ENCODE data around the gene MAP2K3. TPM values are rescaled to one million over a fixed set of nuclear protein-coding genes. Genes with fewer than 3 reads are reported as not detected.

MAP2K3 gene
- total RNA-seq, 1 experiment from 2014 or later, result 14.7 TPM

DNA sequence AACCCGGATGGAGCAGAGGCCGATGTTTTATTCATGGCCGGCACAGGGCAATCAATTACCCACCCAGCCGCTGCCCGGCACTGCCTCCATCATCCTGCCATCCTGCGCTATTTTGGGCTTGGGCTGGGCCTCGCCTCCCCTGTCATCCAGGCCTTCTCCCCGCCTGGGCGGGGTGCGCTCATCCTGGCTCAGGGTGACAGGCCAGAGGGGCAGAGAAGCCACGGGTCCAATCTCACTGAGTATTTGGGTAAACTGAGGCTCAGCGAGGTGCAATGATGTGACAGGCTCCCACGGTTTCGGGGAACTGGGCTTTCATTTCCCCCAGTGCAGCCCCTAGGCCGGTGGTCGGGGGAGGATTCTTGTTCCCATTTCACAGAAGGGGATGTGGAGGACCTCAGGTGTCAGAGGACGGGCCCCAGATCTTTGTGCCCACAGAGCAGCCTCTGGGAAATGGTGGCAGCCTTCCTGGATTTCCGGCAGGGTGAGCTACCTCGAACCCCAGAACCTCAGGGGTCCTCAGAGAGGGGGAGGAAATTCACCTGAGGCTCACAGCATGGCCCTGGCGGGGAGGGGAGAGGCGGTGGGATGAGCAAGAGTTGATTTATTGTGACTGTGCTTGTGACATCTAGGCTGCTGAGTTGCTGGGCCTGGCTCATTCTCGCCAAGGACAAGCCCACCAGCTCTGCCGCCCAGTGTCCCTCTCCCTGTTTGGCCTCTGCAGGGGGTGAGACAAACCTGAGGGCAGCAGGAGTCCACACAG lies 67.9 kb downstream of the MAP2K3 start:
- DNase-seq (ENCODE audit: low read depth in 1 of 2, low spot score in 2 of 2), result no peak
- H3K27me3 ChIP-seq (replicated peaks), result no peaks in the 10 kb centered on the region

DNA sequence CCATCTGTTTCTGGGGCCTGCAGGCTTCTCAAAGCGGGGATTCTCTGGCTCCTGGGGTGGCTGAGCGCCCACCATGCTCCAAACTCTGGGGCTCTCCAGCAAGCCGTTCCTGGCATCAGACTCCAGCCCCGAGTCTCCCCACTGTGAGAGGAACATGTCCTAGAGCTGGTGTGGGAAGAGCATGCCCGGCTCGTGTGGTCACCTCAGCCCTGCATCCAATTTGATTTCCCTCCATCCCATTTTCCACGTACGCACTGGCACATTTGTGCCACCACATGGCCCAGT lies 68.4 kb downstream of the MAP2K3 start:
- H3K27me3 ChIP-seq (replicated peaks), result no peaks in the 10 kb centered on the region
- H3K9me3 ChIP-seq (replicated peaks), result no peaks in the 10 kb centered on the region
- H3K36me3 ChIP-seq, result no peaks in the 10 kb centered on the region
- H3K4me3 ChIP-seq, result no peak overlapping the region
- no peaks in the 10 kb centered on the region for H3K4me1 ChIP-seq (replicated peaks)
- no peak for DNase-seq (ENCODE audit: low read depth in 1 of 2, low spot score in 2 of 2)
- no peak overlapping the region for H3K27ac ChIP-seq

More for the DNA sequence above, 67.9 kb downstream of the MAP2K3 start:
- Histone ChIP-seq H3K4me1 (replicated peaks) (no peaks in the 10 kb centered on the region), H3K27ac (no peak overlapping the region), H3K9me3 (replicated peaks) (no peaks in the 10 kb centered on the region), H3K36me3 (no peaks in the 10 kb centered on the region), H3K4me3 (no peak overlapping the region)

DNA sequence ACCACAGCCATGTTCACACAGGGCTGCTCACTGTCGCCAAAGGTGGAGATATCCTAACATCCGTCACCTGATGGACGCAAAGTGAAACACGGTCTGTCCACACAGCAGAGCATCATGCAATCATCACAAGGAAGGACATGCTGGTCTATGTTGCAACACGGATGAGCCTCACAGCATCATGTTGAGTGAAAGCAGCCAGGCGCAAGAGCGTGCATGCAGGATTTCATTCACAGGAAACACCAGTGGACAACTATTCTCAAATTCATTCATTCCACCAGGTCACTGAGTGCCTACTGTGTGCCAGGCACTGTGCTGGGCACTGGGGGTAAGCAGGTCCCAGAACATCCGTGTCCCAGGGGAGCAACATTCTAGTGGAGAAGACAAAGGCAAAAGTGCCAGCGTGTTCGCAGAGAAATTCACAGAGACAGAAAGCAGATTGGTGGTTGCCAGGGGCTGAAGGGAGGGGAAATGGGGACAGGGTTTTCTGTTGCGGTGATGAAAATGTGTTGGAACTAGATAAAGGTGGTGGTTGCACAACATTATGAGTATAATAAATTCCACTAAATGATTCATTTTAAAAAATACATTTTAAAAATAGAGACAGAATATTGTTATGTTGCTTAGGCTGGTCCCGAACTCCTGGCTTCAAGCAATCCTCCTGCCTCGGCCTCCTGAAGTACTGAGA lies 69.0 kb downstream of the MAP2K3 start:
- no peak for DNase-seq (ENCODE audit: low read depth in 1 of 2, low spot score in 2 of 2)
- Histone ChIP-seq H3K9me3 (replicated peaks) (no peaks in the 10 kb centered on the region), H3K27me3 (replicated peaks) (no peaks in the 10 kb centered on the region), H3K4me3 (no peak overlapping the region), H3K27ac (no peak overlapping the region), H3K4me1 (replicated peaks) (no peaks in the 10 kb centered on the region), H3K36me3 (no peaks in the 10 kb centered on the region)

DNA sequence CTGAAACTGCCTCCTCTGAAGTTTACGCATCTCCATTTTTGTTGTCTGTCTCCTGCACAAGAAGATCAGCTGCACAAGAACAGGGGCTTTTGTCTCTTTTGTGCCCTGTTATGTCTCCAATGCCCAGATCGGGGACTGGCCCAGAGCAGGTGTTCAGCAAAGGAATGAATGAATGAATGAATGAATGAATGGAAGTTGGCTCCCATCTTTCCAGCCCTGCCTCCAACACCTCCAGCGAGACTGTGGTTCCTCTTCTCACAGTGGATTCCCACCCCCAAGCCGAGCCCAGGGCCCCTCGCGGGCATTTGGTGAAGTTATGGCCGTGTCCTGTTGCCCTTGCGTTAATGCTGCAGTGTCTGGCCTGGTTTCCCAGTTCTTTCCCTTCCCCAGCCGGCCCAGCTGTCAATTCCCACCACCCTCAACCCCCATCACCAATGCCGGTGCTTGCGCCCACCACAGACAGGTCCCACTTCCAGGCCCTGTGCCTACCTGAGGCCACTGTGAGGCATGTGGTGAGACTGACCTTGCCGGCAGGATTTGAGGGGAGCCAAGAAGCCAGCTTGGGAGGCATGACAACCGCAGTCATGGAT lies 70.4 kb downstream of the MAP2K3 start:
- no peaks in the 10 kb centered on the region for H3K27me3 ChIP-seq (replicated peaks)
- no peaks in the 10 kb centered on the region for H3K4me1 ChIP-seq (replicated peaks)
- H3K9me3 ChIP-seq (replicated peaks), result no peaks in the 10 kb centered on the region
- no peaks in the 10 kb centered on the region for H3K36me3 ChIP-seq
- no peak overlapping the region for H3K4me3 ChIP-seq
- H3K27ac ChIP-seq, result no peak overlapping the region
- no peak for DNase-seq (ENCODE audit: low read depth in 1 of 2, low spot score in 2 of 2)

DNA sequence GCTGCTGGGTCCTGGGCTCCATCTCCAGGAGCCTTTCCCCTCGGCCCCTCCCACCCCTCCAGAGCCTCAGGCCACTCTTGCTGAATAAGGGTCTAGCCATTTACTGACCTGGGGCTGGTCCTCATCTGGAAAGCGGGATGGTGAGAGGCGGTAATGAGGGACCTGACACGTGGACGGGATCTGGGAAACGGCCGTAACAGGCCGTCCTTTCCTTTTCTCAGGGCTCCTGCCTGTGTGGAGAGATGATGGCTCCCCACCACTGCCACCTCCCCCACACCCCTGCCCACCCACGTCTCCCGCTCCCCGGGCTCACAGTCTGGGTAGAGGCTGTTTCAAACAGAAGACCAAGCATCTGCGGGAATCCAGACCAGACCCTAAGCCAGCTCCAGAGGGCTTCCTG lies 71.1 kb downstream of the MAP2K3 start:
- Histone ChIP-seq H3K27ac (no peak overlapping the region), H3K36me3 (no peaks in the 10 kb centered on the region), H3K4me1 (replicated peaks) (no peaks in the 10 kb centered on the region), H3K4me3 (no peak overlapping the region), H3K27me3 (replicated peaks) (no peaks in the 10 kb centered on the region), H3K9me3 (replicated peaks) (no peaks in the 10 kb centered on the region)
- DNase-seq (ENCODE audit: low read depth in 1 of 2, low spot score in 2 of 2), result no peak

DNA sequence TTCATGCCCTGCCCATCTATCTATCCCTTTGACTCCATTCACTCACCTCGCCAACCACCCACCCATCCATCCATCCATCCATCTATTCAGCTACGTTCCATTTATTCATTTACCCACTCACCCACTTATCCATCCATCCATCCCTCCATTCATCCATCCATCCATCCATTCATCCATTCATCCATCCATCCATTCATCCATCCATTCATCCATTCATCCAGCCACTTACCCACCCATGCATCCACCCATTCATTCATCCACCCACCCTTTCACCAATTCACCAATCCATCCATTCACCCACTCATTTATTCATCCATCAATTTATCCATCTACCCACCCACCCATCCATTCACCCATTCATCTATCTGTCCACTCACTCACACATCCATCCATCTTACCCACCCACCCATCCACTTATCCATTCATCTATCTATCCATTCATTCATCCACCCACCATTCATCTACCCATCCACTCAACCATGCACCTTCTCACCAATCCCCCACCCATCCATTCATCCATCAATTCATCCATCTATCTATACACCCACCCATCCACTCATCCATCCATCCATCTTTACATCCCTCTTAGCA lies 72.1 kb downstream of the MAP2K3 start:
- Histone ChIP-seq H3K36me3 (no peaks in the 10 kb centered on the region), H3K27ac (no peak overlapping the region), H3K9me3 (replicated peaks) (no peaks in the 10 kb centered on the region), H3K4me1 (replicated peaks) (no peaks in the 10 kb centered on the region), H3K4me3 (no peak overlapping the region), H3K27me3 (replicated peaks) (no peaks in the 10 kb centered on the region)
- DNase-seq (ENCODE audit: low read depth in 1 of 2, low spot score in 2 of 2), result no peak

DNA sequence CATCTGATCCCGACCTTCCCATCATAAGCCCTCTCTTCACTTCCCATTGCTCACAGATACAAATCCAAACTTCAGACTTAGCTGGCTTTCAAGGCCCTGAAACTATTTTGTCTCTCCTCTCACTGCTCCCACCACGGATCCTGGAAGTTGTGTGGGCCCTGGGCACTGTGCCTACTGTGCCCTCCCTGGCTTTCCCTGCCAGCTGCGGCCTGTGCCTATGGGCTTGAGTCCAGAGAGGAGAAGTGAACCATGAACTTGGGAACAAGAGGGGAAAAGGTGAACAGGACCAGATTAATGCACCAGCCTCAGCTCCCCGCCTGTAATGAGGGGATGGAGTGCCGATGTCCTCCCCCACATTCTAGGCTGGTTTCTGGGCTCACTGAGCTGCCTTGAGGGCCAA lies 72.8 kb downstream of the MAP2K3 start:
- no peak for DNase-seq (ENCODE audit: low read depth in 1 of 2, low spot score in 2 of 2)

DNA sequence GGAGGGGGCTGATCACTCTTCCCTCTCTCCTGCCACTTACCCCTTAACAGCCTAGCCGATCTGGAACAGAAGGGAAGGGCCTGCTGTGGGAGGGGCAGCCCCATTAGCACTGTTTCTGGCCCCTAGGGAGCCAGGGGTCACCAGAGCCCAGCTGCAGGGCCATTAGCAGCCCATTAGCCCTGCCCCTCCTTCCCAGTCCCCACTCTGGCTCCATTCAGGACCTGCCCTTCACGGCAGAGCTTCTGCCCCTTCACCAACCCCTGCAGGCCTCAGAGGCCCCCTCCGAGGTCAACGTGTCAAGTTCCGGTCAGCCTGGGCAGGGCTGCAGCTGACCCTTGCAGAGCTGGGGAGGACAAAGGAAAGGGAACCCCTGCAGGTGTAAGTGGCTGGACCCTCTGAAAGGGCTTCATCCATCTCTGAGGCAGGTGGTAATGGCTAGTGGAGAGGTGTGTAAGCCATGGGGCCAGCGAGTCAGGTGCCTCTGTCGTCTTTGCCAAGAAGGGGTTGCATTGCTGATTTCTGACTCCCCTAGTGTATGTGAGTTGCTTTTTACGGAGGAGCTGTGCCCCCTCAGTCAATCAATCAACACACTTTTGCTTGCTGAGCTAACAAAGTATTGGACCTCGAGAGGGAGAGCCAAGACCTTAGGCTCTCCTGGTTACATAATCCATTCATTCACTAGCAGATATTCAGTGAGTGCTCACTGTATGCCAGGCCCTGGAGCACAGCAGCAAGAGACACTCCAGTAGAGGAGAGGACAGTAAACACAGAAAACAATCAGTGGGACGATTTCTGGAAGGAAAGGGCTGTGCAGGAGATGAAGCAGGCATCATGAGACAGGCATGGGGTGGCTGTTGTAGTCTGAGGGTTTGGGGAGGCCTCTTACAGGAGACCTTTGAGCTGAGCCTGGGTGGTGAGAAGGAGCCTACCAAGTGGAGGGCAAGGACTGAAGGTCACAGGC lies 73.5 kb downstream of the MAP2K3 start:
- no peaks in the 10 kb centered on the region for H3K36me3 ChIP-seq
- no peak for DNase-seq (ENCODE audit: low read depth in 1 of 2, low spot score in 2 of 2)
- H3K4me1 ChIP-seq (replicated peaks), result no peaks in the 10 kb centered on the region
- no peaks in the 10 kb centered on the region for H3K27me3 ChIP-seq (replicated peaks)
- H3K9me3 ChIP-seq (replicated peaks), result no peaks in the 10 kb centered on the region
- H3K27ac ChIP-seq, result no peak overlapping the region
- no peak overlapping the region for H3K4me3 ChIP-seq

More for the DNA sequence above, 72.8 kb downstream of the MAP2K3 start:
- no peaks in the 10 kb centered on the region for H3K9me3 ChIP-seq (replicated peaks)
- no peak overlapping the region for H3K27ac ChIP-seq
- no peak overlapping the region for H3K4me3 ChIP-seq
- H3K27me3 ChIP-seq (replicated peaks), result no peaks in the 10 kb centered on the region
- no peaks in the 10 kb centered on the region for H3K4me1 ChIP-seq (replicated peaks)
- H3K36me3 ChIP-seq, result no peaks in the 10 kb centered on the region

DNA sequence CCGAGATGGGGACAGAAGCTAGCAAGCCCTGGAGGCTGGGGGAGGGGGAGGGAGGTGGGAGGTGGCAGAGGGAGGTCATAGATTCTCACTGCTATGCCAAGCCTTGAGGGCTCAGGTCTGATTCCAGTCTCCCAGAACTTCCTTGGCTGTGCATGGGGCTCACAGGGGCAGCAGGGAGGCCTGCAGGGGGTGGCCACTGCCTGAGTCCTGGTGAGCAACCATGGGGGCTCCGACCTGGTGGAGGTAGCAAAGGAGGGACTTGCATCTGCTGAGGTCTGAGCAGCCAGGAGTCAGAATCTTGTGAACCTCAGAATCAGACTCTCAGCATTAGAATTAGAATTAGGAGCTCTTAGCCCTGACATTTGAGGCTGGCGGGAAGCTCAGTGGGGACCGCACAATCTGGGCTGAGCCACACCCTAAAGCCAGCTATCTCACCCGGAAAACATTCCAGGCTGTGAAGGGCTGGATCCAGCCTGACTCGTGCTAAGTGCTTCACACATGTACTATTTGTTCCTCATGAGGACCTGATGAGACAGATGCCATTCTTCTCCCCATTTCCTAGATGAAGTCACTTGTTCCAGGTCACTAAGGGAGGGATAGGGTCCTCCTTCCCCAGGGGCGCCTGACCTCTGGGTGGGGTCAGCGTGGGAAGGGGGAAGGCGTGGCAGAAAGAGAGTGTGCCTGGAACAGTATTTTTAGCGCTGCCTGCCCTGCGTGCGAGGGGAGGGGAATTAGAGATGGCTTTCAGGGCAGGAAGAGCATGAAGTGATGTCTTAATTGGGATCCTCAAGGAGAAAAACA lies 74.4 kb downstream of the MAP2K3 start:
- H3K9me3 ChIP-seq (replicated peaks), result no peaks in the 10 kb centered on the region
- no peak for DNase-seq (ENCODE audit: low read depth in 1 of 2, low spot score in 2 of 2)
- H3K4me1 ChIP-seq (replicated peaks), result no peaks in the 10 kb centered on the region
- H3K36me3 ChIP-seq, result no peaks in the 10 kb centered on the region
- H3K27me3 ChIP-seq (replicated peaks), result no peaks in the 10 kb centered on the region
- H3K4me3 ChIP-seq, result no peak overlapping the region
- no peak overlapping the region for H3K27ac ChIP-seq

DNA sequence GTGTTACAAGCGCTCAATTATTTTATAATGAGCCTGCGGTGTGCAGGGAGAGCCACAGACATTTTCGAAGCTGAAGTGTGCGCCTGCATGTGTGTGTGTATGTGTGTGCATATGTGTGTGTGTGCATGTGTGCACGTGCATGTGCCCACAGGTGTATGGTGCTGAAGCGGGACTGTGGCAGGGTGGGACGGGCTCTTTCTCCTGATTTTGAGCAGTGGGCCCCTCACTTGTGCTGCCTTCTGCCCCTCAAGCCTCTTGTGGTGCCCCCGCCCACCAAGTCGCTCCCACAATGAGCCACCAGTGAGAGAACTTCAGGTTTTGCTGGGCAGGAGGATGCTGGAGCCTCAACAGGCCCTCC lies 75.0 kb downstream of the MAP2K3 start:
- H3K4me3 ChIP-seq, result no peak overlapping the region
- H3K27me3 ChIP-seq (replicated peaks), result no peaks in the 10 kb centered on the region
- DNase-seq (ENCODE audit: low read depth in 1 of 2, low spot score in 2 of 2), result no peak
- H3K27ac ChIP-seq, result no peak overlapping the region
- no peaks in the 10 kb centered on the region for H3K4me1 ChIP-seq (replicated peaks)
- H3K9me3 ChIP-seq (replicated peaks), result no peaks in the 10 kb centered on the region
- H3K36me3 ChIP-seq, result no peaks in the 10 kb centered on the region

DNA sequence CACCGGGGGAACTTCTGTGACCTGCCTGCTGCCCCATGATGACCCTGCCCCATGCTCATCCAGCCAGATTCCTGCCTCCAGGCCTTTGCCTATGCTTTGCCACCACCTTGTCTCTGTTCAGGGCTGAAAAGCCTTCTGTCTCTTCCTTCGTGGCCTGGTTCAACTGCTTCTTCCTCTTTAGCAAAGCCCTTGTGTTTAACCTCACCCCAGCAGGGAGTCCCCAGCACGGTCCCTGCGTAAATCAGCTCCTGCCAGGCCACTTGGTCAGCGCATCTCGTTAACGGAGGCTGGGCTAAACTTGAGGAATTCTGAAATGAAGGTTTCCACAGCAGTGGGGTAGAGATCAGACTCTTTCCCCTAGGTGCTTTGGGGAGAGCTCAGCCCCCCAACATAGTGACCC lies 75.5 kb downstream of the MAP2K3 start:
- Histone ChIP-seq H3K27me3 (replicated peaks) (no peaks in the 10 kb centered on the region), H3K9me3 (replicated peaks) (no peaks in the 10 kb centered on the region)
- DNase-seq (ENCODE audit: low read depth in 1 of 2, low spot score in 2 of 2), result no peak

DNA sequence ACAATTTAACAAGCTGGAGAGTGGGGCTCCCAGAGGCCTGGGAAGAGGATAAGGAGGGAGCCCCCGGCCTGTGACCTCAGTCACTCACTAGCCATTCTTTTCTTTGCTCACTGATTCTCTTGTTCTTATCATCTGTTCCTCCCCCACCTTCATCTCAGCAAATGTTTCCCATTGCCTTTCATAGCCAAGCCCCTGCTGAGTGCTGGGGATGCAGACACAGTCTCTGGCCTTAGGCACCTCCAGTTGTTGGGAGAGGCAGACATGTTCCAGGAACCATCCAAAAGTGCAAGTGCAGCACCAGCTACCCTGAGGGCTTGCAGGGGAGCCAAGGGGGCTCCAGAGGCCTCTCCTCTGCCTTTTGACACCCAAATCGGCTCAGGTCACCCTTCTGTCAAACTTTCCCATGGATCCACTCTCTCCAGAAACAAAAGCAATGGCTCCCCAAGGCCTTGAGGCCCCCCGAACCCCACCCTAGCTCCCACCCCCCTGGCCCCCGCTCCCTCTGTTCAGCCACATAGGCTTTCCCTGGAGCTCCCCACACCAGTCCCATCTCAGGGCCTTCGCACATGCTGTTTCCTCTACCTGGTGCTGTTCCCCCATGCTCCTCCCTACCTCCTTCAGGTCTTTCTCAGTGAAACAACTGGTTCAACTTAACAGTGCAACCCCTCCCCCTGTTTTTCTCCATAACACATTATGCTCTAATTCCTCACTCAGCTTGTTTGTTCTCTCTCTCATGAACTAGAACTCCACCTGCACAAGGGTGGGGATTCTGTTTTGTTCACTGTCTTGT lies 76.7 kb downstream of the MAP2K3 start:
- Histone ChIP-seq H3K4me3 (no peak overlapping the region), H3K27ac (no peak overlapping the region), H3K36me3 (no peaks in the 10 kb centered on the region), H3K4me1 (replicated peaks) (no peaks in the 10 kb centered on the region), H3K9me3 (replicated peaks) (no peaks in the 10 kb centered on the region), H3K27me3 (replicated peaks) (no peaks in the 10 kb centered on the region)
- no peak for DNase-seq (ENCODE audit: low read depth in 1 of 2, low spot score in 2 of 2)

More for the DNA sequence above, 75.5 kb downstream of the MAP2K3 start:
- Histone ChIP-seq H3K4me1 (replicated peaks) (no peaks in the 10 kb centered on the region), H3K4me3 (no peak overlapping the region), H3K27ac (no peak overlapping the region), H3K36me3 (no peaks in the 10 kb centered on the region)

Data from SJSA1 (cell line).